PFSK-1 (cell line): ENCODE data around the gene FUBP3.
A peak's percentile ranks its signal among the peaks of the same experiment; 100 is the strongest.

Experiments
- FOXP2 ChIP-seq: optimal IDR thresholded peaks from 2 replicates; pipeline ENCODE3; 2011; ENCODE audit warnings: borderline replicate concordance, control low read depth, inconsistent platforms; ENCODE audit not compliant: insufficient read depth; ENCODE audit errors: extremely low read length, extremely low read depth
- POLR2AphosphoS5 ChIP-seq: IDR thresholded peaks from 2 replicates; pipeline ENCODE4 v1.6.1; 2012; ENCODE audit warnings: low read depth, mild to moderate bottlenecking, control low read depth, low read length, moderate library complexity
- SIN3A ChIP-seq: IDR thresholded peaks from 2 replicates; pipeline ENCODE4 v1.6.1; 2012; ENCODE audit warnings: mild to moderate bottlenecking, low read length, moderate library complexity, borderline replicate concordance; ENCODE audit not compliant: insufficient read depth
- TAF1 ChIP-seq: IDR thresholded peaks from 2 replicates; pipeline ENCODE4 v1.6.1; 2012; ENCODE audit warnings: low read length, control low read depth, borderline replicate concordance; ENCODE audit not compliant: insufficient read depth
- TF ChIP-seq, protein P1 (sequence below), 2 experiments: IDR thresholded peaks; 2 replicates each; pipeline versions ENCODE4 v1.6.1 to v1.8.0; 2011 to 2012; ENCODE audit warnings: low read depth in 2 of 2, low read length in 2 of 2, control low read depth in 1 of 2, inconsistent platforms in 1 of 2, mild to moderate bottlenecking in 1 of 2, moderate library complexity in 1 of 2; ENCODE audit not compliant: insufficient read depth in 1 of 2

The FUBP3 gene

DNA sequence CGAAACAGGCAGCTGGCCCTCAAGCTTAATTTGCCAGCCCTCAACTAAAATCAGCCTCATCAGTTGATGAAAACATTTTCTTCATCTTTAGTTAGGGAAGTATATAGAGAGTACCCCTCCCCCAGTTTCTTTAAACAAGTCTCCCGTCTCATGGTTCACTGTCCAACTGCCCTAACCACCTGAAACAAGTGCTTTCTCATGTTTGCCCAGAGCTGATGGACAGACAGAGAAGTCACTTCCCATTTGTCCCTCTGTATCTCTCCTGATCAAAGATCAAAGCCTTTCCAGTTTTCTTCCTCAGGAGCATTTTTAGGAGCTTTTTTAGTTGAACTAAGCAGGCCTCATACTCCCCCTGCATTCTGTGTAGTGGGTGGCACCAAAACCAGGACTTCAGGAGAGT lies 21.7 kb downstream of the FUBP3 start:
- TF ChIP-seq FOXP2 (no peak), POLR2AphosphoS5 (no peak), TAF1 (no peak), SIN3A (no peak)
- TF ChIP-seq, protein P1, sequence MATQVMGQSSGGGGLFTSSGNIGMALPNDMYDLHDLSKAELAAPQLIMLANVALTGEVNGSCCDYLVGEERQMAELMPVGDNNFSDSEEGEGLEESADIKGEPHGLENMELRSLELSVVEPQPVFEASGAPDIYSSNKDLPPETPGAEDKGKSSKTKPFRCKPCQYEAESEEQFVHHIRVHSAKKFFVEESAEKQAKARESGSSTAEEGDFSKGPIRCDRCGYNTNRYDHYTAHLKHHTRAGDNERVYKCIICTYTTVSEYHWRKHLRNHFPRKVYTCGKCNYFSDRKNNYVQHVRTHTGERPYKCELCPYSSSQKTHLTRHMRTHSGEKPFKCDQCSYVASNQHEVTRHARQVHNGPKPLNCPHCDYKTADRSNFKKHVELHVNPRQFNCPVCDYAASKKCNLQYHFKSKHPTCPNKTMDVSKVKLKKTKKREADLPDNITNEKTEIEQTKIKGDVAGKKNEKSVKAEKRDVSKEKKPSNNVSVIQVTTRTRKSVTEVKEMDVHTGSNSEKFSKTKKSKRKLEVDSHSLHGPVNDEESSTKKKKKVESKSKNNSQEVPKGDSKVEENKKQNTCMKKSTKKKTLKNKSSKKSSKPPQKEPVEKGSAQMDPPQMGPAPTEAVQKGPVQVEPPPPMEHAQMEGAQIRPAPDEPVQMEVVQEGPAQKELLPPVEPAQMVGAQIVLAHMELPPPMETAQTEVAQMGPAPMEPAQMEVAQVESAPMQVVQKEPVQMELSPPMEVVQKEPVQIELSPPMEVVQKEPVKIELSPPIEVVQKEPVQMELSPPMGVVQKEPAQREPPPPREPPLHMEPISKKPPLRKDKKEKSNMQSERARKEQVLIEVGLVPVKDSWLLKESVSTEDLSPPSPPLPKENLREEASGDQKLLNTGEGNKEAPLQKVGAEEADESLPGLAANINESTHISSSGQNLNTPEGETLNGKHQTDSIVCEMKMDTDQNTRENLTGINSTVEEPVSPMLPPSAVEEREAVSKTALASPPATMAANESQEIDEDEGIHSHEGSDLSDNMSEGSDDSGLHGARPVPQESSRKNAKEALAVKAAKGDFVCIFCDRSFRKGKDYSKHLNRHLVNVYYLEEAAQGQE (IDR thresholded peaks at IDR 0.05; ENCODE audit: insufficient read depth in 1 of 2, low read depth in 2 of 2, low read length in 2 of 2), result no peak

DNA sequence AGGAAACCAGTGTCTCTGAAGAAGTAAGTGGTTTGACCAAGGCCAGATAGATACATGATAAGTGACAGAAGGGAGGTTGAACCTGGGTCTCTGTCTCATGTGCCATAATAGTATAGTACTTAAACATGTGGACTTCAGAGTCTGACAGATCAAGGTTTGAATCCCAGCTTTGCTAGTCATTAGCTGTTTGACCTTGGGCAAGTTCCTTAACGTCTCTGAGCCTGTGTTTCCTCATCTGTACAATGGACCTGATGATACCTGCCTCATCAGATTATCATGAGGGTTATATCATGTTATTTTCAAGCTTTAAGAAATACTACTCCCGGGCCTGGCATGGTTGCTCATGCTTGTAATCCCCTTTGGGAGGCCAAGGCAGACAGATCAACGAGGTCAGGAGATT lies 24.9 kb downstream of the FUBP3 start:
- TF ChIP-seq TAF1 (no peak), FOXP2 (no peak), POLR2AphosphoS5 (no peak), SIN3A (no peak)
- TF ChIP-seq, protein P1 (IDR thresholded peaks at IDR 0.05; ENCODE audit: insufficient read depth in 1 of 2, low read depth in 2 of 2, low read length in 2 of 2), result no peak

DNA sequence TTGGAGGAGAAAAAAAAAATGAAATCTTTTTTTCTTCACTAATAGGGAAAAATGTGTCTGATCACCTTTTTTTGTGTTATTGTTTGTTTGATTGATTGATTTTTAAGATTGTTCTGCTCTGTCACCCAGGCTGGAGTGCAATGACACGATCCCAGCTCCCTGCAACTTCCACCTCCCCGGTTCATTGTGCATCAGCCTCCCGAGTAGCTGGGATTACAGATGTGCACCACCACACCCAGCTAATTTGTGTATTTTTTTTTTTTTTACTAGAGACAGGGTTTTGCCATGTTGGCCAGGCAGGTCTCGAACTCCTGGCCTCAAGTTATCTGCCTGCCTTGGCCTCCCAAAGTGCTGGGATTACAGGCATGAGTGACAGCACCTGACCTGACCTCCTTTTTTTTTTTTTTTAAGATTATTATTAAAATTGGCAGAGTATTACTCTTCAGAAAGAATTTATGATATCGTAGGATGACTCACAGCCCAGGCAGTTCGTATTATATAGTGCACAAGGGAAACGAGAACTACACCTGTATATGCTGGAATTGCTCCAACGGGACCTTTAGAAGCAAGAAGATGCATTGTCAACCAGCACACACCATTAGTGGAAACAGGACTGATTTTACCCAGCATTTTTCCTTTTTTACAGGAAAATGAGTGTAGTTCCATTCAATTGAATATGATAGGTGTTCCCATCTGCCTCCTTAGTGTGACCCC lies 27.7 kb downstream of the FUBP3 start:
- TF ChIP-seq POLR2AphosphoS5, result no peak
- TF ChIP-seq FOXP2, result no peak
- TF ChIP-seq, protein P1 (IDR thresholded peaks at IDR 0.05; ENCODE audit: insufficient read depth in 1 of 2, low read depth in 2 of 2, low read length in 2 of 2), result no peak
- TF ChIP-seq TAF1, result no peak
- TF ChIP-seq SIN3A, result no peak

DNA sequence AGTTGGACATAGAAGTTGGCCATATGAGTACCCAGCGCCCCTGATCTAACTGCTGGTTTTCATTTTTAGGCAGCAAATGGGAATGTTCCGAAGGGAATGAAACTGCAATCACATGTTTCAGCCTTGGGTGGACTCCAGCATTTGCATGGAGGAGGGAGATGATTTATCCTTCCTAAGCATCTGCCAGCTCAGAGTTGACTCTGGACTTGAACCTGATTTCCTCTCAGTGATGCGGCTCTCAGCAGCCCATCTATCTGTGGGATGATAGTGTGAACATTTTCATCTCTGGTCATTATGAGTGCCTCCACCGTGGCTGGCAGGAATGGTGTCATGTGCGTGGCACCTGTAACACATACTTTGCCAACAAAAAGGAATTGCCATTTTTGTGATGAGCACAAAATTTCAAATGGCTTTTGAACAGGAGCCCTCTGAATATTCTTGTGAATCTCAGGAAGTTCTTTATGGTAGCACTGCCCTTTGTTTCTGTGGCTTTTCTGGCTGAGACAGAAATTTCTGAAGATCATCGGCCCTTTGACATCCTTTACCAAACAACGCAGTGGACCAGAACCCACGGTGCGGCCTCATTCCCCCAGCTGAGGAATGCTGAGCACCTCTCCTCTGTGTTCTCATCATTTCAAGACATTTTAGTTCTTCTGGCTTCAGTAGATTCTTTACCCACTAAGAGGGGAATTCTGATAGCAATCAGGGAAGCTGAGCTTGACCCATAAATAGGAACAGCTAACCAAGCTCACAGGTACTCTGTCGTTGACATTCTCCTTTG lies 28.5 kb downstream of the FUBP3 start:
- TF ChIP-seq POLR2AphosphoS5, result 0 out of 2 replicates have a peak, but pooled peaks have one; percentile 22
- no peak for TF ChIP-seq SIN3A
- TF ChIP-seq, protein P1 (IDR thresholded peaks at IDR 0.05; ENCODE audit: insufficient read depth in 1 of 2, low read depth in 2 of 2, low read length in 2 of 2), result no peak
- TF ChIP-seq TAF1, result no peak
